OCI-LY7 (cell line): ENCODE results near the gene NDST4.

ENCODE experiments used
- EZH2phosphoT487 ChIP-seq: fragments of 200-600 bp; sonication (generic); IDR thresholded peaks from 2 replicates; pipeline ENCODE4 v1.6.1; 2018; ENCODE audit warnings: low read depth, borderline replicate concordance, mild to moderate bottlenecking, mixed run types, antibody characterized with exemption, low read length, moderate library complexity, mixed read lengths
- TF ChIP-seq, protein P1 (sequence below): fragments of 200-600 bp; sonication (generic); conservative IDR thresholded peaks from 2 replicates; pipeline ENCODE4 v1.5.1; 2014; ENCODE audit warnings: mild to moderate bottlenecking, antibody characterized with exemption, low read length, moderate library complexity, mixed read lengths

DNA sequence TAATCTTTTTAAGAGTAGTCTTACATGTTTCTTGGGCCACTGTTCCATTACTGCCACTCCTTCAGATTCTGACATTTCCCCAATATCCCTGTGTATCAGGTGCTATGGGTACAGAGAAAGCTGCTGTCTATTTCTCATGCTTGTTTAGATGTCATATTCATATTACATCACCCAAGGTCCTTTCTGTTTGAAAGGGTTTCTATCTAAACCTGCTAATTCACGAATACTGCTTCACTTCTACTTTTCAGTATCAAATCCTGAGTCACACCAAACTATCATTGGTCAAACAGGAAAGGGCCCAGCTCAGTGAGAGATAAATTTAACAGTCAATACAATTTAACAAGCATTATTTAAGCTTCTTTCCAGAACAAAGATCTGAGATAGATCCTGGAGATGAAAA is 273.4 kb downstream of the NDST4 start:
- TF ChIP-seq, protein P1, sequence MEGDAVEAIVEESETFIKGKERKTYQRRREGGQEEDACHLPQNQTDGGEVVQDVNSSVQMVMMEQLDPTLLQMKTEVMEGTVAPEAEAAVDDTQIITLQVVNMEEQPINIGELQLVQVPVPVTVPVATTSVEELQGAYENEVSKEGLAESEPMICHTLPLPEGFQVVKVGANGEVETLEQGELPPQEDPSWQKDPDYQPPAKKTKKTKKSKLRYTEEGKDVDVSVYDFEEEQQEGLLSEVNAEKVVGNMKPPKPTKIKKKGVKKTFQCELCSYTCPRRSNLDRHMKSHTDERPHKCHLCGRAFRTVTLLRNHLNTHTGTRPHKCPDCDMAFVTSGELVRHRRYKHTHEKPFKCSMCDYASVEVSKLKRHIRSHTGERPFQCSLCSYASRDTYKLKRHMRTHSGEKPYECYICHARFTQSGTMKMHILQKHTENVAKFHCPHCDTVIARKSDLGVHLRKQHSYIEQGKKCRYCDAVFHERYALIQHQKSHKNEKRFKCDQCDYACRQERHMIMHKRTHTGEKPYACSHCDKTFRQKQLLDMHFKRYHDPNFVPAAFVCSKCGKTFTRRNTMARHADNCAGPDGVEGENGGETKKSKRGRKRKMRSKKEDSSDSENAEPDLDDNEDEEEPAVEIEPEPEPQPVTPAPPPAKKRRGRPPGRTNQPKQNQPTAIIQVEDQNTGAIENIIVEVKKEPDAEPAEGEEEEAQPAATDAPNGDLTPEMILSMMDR = no peak
- no peak for TF ChIP-seq EZH2phosphoT487
